Stromal cell of bone marrow (primary cell): ENCODE measurements around the gene CCDC85A.

Source experiments
- DNase-seq: peaks from one replicate; pipeline ENCODE4 v3.0.0-alpha.2; 2012; ENCODE audit warnings: low read depth

The CCDC85A gene

DNA sequence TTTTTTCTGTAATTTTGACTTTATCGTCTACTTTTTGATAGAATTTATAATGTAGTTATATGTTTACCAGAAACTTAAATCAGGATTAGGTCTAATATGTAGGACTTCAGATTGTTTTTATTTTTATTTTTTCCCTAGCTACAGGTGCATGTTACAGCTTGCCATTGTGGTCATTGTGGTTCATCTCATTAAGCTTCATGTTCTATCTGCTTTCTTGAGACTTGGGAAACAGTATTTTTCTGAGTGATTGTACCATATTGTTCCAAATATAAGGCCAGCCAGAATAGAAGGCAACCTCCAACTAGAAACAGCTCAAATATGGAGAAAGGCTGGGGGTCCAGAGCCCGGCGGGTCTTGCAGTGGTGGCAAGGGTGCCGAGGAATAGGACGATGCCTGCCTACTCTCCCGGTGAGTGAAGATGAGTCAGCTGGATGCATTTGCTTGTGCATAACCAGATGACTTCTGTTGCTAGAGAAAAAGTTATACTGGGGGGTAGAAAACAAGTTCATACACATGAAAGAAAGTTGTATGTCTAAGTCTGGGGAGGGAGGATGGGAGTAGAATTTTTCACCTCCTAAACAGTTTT lies 188.4 kb downstream of the CCDC85A start:
- no peak for DNase-seq

GRCh38 chr2:56375251-56375650 lies 191.5 kb downstream of the CCDC85A start:
- no peak for DNase-seq

DNA sequence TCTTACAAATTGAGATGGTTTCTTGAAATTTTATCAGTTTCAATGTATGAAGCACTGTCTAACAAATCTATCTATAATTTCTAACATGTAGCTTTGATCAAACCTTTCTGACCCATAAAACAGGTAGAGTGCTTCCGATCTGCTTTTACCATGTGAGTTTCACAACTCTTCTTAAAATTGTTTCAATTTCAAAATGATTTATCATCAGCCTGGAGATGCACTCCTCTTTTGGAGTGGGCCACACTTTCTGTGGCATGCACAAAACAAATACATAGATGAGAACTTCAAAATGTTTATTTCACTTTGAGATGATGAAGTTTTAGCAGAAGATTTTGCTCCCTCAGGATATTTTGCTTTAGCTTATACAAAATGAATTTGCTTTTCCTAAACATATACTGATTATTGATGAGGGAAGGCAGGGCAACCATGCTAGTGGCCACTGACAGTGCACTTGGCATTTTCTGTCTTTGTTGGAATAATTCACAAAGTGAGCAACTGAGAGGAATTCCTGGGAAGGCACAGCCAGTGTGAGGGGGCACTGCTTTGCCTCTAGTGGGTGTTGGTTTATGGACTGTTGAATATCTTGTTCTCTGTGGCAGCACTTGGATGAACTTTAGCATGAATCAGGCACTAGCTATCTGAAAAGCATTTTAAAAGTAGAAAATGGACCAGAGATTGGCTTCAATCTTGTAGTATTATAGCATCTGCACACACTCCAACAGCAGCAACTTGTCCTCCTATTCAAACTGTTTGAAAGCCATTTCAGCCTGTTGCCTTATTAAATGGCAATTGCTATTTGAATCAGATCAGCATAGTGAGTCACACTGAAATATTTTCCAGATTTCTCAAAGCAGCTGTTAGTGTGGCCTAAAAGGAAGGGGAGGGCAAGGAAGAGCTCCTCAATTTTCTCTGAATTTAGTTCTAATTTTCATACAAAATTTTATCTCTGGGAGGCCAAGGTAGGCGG lies 193.2 kb downstream of the CCDC85A start:
- DNase-seq, result peak; percentile 28

DNA sequence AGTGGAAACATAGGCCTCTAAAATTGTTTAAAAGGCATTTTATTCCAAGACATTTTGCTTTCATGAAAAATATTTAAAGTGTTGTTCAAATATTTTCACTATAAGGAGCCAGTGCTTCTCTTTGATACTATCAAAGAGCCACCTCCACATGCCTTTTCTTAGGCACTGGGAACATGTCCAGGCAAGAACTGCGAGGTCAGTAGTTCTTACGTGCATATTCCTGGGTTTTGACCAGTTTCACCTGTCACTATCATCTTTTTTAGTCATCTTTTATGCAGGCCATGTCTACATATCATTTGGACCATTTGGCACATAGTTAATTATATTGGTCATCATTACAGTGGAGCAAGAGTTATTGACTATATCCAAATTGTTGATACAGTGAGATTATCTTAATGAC lies 195.3 kb downstream of the CCDC85A start:
- no peak for DNase-seq

GRCh38 chr2:56380861-56381260 lies 197.1 kb downstream of the CCDC85A start:
- no peak for DNase-seq

DNA sequence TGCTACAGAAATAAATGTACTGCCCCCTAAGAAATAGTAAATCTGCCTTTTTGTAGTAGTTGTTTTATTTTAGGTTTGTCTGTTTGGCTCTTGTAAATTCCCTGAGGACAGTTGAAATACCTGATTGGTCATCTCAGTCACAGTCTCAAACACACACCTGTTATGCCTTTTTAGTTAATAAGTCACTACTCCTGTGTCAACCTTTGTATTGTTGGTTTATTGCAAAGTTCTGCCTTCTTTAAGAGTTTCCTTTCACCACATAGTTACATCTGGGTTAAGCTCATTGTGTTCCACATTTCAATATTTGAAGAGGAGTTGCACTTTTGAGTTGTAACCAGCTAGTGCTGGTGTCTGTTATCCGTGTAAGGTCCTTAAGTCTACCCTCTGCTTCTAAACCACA lies 198.7 kb downstream of the CCDC85A start:
- DNase-seq, result no peak

- no peak for DNase-seq
Measured at GRCh38 chr2:56386657-56387056, 202.9 kb downstream of the CCDC85A start.

- DNase-seq, result no peak
Measured at GRCh38 chr2:56390644-56391043, 206.9 kb downstream of the CCDC85A start.

GRCh38 chr2:56410140-56410539 lies 226.3 kb downstream of the CCDC85A start:
- DNase-seq, result no peak

DNA sequence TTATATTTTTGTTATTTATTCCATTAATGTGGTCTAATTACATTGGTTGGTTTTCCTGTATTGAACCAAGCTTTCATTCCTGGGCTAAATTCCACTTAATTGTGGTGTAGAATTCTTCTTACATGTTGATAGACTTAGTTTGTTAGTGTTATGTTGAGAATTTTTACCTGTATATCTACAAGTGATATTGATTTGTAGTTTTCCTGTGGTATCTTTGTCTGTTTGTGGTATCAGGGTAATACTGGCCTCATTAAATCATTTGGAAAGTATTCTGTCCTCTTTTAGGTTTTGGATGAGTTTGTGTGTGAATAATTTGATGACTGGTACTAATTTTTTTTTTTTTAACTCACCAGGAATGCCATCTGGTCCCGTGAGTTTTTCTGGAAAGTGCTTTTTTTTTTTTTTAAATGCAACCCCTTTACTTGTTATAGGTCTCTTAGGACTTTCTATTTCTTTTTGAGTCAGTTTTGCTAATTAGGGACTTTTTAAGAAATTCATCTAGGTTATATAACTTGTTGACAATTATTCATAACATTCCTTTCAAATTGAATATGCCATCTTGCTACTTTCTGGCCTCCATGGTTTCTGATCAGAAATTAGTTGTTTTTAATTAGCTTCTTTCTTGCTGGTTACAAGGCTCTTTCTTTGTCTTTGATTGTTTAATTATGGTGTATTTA lies 232.8 kb downstream of the CCDC85A start:
- no peak for DNase-seq
